Neutrophil (primary cell): ENCODE data around the gene COL26A1.
"Not testable (repeated sequence)": the region's sequence is repeated elsewhere in the genome, so short reads cannot be mapped to it uniquely, and the experiment has no call there.

ENCODE experiments used
- H3K27ac ChIP-seq: fragments of 200-600 bp; sonication (generic); 2 replicates; pipeline ENCODE4 v1.5.1; 2016; ENCODE audit warnings: mild to moderate bottlenecking, moderate library complexity
- H3K27me3 ChIP-seq: fragments of 200-600 bp; sonication (generic); 2 replicates; pipeline ENCODE4 v1.6.0; 2016; ENCODE audit warnings: mild to moderate bottlenecking
- H3K36me3 ChIP-seq: fragments of 200-600 bp; sonication (generic); 2 replicates; pipeline ENCODE4 v1.5.1; 2017
- H3K4me1 ChIP-seq, 2 experiments: fragments of 200-600 bp in 1 of 2; sonication (generic) in 1 of 2; 1 replicate in 1 of 2; 2 replicates in 1 of 2; pipeline versions ENCODE4 v1.5.1 to v1.6.1; 2013 to 2016; ENCODE audit warnings: low read depth in 1 of 2, low read length in 1 of 2, mild to moderate bottlenecking in 1 of 2, moderate library complexity in 1 of 2; ENCODE audit not compliant: control insufficient read depth in 1 of 2, insufficient read depth in 1 of 2
- H3K4me3 ChIP-seq, 2 experiments: fragments of 200-600 bp in 1 of 2; sonication (generic) in 1 of 2; 1 replicate in 1 of 2; 2 replicates in 1 of 2; pipeline ENCODE4 v1.5.1; 2013 to 2016; ENCODE audit warnings: low read depth in 1 of 2, low read length in 1 of 2, mild to moderate bottlenecking in 1 of 2, moderate library complexity in 1 of 2
- H3K9me3 ChIP-seq: fragments of 200-600 bp; sonication (generic); 2 replicates; pipeline ENCODE4 v1.5.1; 2016
- TF ChIP-seq, protein P1 (sequence below): fragments of 200-600 bp; sonication (generic); IDR thresholded peaks from 2 replicates; pipeline ENCODE4 v1.5.1; 2016; ENCODE audit warnings: antibody characterized with exemption

Gene COL26A1

DNA sequence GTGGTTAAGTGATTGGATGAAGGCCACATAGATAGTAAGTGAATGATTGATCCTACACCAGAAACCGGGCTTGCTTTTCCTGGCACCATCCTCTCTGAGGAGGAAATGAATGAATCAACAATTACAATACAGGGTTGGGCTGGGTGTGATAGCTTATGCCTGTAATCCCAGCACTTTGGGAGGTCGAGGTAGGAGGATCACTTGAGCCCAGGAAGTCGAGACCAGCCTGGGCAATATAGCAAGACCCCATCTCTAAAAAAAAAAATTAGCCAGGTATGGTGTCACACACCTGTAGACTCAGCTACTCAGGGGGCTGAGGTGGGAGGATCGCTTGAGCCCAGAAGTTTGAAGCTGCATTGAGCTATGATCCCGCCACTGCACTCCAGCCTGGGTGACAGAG is 111.5 kb downstream of the COL26A1 start:
- TF ChIP-seq, protein P1, sequence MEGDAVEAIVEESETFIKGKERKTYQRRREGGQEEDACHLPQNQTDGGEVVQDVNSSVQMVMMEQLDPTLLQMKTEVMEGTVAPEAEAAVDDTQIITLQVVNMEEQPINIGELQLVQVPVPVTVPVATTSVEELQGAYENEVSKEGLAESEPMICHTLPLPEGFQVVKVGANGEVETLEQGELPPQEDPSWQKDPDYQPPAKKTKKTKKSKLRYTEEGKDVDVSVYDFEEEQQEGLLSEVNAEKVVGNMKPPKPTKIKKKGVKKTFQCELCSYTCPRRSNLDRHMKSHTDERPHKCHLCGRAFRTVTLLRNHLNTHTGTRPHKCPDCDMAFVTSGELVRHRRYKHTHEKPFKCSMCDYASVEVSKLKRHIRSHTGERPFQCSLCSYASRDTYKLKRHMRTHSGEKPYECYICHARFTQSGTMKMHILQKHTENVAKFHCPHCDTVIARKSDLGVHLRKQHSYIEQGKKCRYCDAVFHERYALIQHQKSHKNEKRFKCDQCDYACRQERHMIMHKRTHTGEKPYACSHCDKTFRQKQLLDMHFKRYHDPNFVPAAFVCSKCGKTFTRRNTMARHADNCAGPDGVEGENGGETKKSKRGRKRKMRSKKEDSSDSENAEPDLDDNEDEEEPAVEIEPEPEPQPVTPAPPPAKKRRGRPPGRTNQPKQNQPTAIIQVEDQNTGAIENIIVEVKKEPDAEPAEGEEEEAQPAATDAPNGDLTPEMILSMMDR = no peak
- H3K27ac ChIP-seq = no peak overlapping the region
- no peaks in the 10 kb centered on the region for H3K4me1 ChIP-seq

DNA sequence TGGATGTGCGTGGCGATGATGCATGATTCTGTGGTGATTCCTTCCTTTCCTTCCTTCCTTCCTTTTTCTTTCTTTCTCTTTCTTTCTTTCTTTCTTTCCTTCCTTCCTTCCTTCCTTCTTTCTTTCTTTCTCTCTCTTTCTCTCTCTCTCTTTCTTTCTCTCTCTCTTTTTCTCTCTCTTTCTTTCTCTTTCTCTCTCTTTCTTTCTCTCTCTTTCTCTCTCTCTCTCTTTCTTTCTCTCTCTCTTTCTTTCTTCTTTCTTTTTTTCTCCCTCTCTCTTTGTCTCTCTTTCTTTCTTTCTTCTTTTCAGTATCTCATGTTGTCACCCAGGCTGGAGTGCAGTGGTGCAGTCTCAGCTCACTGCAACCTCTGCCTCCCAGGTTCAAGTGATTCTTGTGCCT is 113.0 kb downstream of the COL26A1 start:
- H3K27ac ChIP-seq, H3K4me3 ChIP-seq: not testable (repeated sequence)

More for the DNA sequence above, 111.5 kb downstream of the COL26A1 start:
- Histone ChIP-seq H3K27me3 (no peaks in the 10 kb centered on the region), H3K36me3 (no peaks in the 10 kb centered on the region), H3K4me3 (no peak overlapping the region), H3K9me3 (no peaks in the 10 kb centered on the region)

DNA sequence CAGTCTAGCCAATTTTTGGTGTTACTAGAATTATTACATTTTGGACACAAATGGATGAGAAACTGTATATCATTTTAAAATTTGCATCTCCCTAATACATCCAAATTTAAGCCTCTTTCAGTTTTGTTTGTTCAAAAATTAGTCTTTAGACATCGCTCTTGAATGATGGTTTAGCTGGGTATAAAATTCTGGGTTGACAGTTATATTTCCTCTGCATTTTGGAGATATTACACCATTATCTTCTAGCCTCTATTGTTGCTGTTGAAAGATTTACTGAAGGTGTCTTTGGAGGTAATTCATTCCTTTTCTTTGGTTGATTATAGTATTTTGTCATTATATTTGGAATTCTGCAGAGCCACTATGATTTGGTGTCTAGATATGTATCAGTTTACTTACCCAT is 116.5 kb downstream of the COL26A1 start:
- Histone ChIP-seq H3K36me3 (no peaks in the 10 kb centered on the region), H3K27me3 (no peaks in the 10 kb centered on the region), H3K27ac (no peak overlapping the region), H3K9me3 (no peaks in the 10 kb centered on the region), H3K4me3 (no peak overlapping the region), H3K4me1 (no peaks in the 10 kb centered on the region)
- TF ChIP-seq, protein P1 = no peak

More for the DNA sequence above, 113.0 kb downstream of the COL26A1 start:
- H3K4me1 ChIP-seq, H3K9me3 ChIP-seq, H3K27me3 ChIP-seq, H3K36me3 ChIP-seq: not testable (repeated sequence)

DNA sequence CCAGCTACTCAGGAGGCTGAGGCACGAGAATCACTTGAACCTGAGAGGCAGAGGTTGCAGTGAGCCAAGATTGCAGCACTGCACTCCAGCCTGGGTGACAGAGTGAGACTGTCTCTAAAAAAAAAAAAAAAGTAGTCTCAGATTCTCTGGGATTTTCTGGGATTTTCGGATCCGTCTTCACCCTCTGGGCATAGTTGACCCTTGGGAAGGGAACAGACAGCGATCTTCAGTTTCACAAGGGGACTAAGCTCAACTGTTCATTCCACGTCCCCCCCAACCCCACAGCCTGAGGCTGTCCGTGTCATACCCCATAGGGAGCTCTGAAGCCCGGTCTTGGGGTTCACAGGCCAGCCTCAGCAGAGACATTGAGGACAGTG is 123.4 kb downstream of the COL26A1 start:
- H3K4me3 ChIP-seq, H3K27ac ChIP-seq, H3K4me1 ChIP-seq, H3K36me3 ChIP-seq, H3K27me3 ChIP-seq, H3K9me3 ChIP-seq: not testable (repeated sequence)

DNA sequence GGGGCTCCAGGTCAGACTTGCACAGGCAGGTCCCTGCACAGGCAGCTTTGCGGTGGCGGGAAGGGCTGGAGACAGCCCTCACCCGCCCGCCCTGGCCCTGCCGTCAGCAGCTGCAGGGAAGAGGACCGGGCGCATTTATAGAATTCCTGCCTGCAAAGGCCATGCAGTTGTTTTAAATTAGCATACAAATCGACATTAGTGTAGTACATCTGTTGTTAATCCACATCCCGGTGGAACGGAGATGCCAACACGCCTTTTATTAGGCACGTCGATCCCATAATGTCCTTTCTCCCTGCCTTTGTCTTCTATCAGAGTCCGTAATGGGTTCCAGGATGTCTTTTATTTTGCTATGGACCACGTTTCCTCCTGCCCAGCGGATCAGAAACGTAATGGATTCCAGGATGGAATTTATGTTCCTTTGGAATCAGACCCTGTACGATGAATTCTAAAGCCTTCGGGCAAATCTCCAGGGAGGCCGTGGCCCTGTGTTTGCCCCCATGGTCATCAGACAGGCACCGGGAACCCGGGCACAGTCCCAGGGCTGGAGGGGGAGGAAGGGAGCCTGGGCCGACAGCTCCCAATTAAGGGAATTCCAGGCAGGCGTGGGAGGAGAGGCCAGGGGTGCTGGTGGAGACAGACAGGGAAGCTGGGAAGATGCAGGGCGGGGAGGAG is 123.9 kb downstream of the COL26A1 start:
- Histone ChIP-seq H3K4me3 (no peak overlapping the region), H3K27me3 (no peaks in the 10 kb centered on the region), H3K36me3 (no peaks in the 10 kb centered on the region), H3K27ac (no peak overlapping the region), H3K9me3 (no peaks in the 10 kb centered on the region), H3K4me1 (no peaks in the 10 kb centered on the region)
- TF ChIP-seq, protein P1 = no peak

DNA sequence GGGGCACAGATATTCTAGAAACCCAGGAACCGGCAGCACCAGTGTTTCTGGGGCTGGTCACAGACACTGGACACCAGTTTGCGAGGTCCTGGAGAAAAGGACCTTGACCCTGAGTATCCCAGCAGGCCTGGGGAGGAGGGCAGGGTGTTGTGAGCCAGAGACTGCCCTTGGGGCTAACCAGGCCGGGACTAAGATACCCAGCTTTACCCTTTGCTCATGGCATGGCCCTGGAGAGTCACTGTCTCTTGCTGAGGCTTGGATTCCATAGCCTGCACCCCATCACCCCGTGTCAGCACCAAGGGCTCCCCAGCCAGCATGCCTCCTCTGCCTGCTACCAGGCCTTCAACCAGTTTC is 124.4 kb downstream of the COL26A1 start:
- Histone ChIP-seq H3K27ac (no peak overlapping the region), H3K36me3 (no peaks in the 10 kb centered on the region), H3K4me1 (no peaks in the 10 kb centered on the region), H3K4me3 (no peak overlapping the region), H3K27me3 (no peaks in the 10 kb centered on the region), H3K9me3 (no peaks in the 10 kb centered on the region)
- TF ChIP-seq, protein P1 = no peak

DNA sequence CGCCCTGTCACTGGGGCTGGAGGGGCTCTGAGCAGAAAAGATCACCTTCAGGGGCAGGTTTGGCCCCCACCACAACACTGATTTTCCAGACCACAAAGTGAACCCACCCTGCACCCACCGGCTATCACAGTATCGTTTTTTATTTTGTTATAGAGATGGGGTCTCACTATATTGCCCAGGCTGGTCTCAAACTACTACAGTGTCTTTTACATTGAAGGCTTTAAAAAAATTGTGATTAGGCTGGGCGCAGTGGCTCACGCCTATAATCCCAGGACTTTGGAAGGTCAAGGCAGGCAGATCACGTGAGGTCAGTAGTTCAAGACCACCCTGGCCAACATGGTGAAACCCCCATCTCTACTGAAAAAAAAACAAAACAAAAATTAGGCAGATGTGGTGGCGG is 125.1 kb downstream of the COL26A1 start:
- H3K36me3 ChIP-seq = no peaks in the 10 kb centered on the region
- H3K4me1 ChIP-seq = no peaks in the 10 kb centered on the region
- no peaks in the 10 kb centered on the region for H3K27me3 ChIP-seq
- no peak overlapping the region for H3K4me3 ChIP-seq
- no peaks in the 10 kb centered on the region for H3K9me3 ChIP-seq
- no peak overlapping the region for H3K27ac ChIP-seq
- TF ChIP-seq, protein P1 = no peak
